Endothelial cell of umbilical vein (primary cell): ENCODE results near the gene OLFML2B. TPM values are rescaled to one million over a fixed set of nuclear protein-coding genes. Genes with fewer than 3 reads are reported as not detected.

Experiments
- BruUV-seq: library from RNA; stranded (reverse); fragments of 400-500 nt; replicated peaks from 2 replicates; lab custom pipeline; 2021; lab: Mats Ljungman, UMichigan
- CTCF ChIA-PET: fragments of 300-600, 350-600 bp; sonication (Branson Sonifier 250); formaldehyde crosslinking; loops from one replicate; lab custom pipeline; 2021; ENCODE audit warnings: antibody characterized with exemption, inconsistent platforms; lab: Charles Lee
- POLR2A ChIA-PET: fragments of 300-600, 350-600 bp; sonication (Branson Sonifier 250); formaldehyde crosslinking; loops from one replicate; lab custom pipeline; 2021; ENCODE audit warnings: antibody characterized with exemption, inconsistent platforms; lab: Charles Lee
- DNase-seq: peaks from one replicate; pipeline ENCODE4 v3.0.0-alpha.2; 2011; ENCODE audit warnings: low read depth, low spot score
- FAIRE-seq: peaks from 2 replicates; lab custom pipeline; 2011; peaks lifted over from hg19 to GRCh38; lab: Jason Lieb, UNC
- H2AFZ ChIP-seq: 2 replicates; pipeline ENCODE4 v1.6.0; 2012; ENCODE audit warnings: low read depth, low read length, control low read depth, inconsistent platforms
- H3K27ac ChIP-seq: 2 replicates; pipeline ENCODE4 v1.5.1; 2011; ENCODE audit warnings: low read depth, mild to moderate bottlenecking, control low read depth, low read length, moderate library complexity; ENCODE audit not compliant: insufficient read depth
- H3K27me3 ChIP-seq, 2 experiments: 2 replicates each; pipeline versions ENCODE4 v1.6.0 to v1.6.1; 2011; ENCODE audit warnings: low read length in 2 of 2, mixed read lengths in 1 of 2; ENCODE audit not compliant: control insufficient read depth in 2 of 2, insufficient read depth in 2 of 2
- H3K36me3 ChIP-seq, 2 experiments: 2 replicates in 1 of 2; 3 replicates in 1 of 2; pipeline ENCODE4 v1.5.1; 2011; ENCODE audit warnings: low read length in 2 of 2, mild to moderate bottlenecking in 1 of 2, moderate library complexity in 1 of 2; ENCODE audit not compliant: control insufficient read depth in 2 of 2, insufficient read depth in 2 of 2; ENCODE audit errors: extremely low read depth in 1 of 2
- H3K4me1 ChIP-seq: 3 replicates; pipeline ENCODE4 v1.5.1; 2011; ENCODE audit warnings: mild to moderate bottlenecking, low read length; ENCODE audit not compliant: control insufficient read depth, insufficient read depth; ENCODE audit errors: extremely low read depth
- H3K4me2 ChIP-seq: 2 replicates; pipeline ENCODE4 v1.6.1; 2011; ENCODE audit warnings: low read length, control low read depth, mixed read lengths; ENCODE audit not compliant: insufficient read depth
- H3K4me3 ChIP-seq, 3 experiments: fragments of 200-600 bp in 1 of 3; sonication (generic), shearing (Covaris generic) in 1 of 3; replicated peaks in 1 of 3; 2 replicates each; pipeline ENCODE4 v1.5.1; 2011 to 2016; ENCODE audit warnings: control low read depth in 3 of 3, low read length in 3 of 3, mild to moderate bottlenecking in 2 of 3, inconsistent platforms in 1 of 3, low read depth in 1 of 3, moderate library complexity in 1 of 3; ENCODE audit not compliant: insufficient read depth in 1 of 3
- H3K79me2 ChIP-seq: 2 replicates; pipeline ENCODE4 v1.6.0; 2012; ENCODE audit warnings: low read length, inconsistent platforms; ENCODE audit not compliant: control insufficient read depth, insufficient read depth
- H3K9ac ChIP-seq: replicated peaks from 2 replicates; pipeline ENCODE3; 2011; ENCODE audit warnings: low read length, control low read depth; ENCODE audit not compliant: insufficient read depth; ENCODE audit errors: extremely low read depth
- H3K9me1 ChIP-seq: replicated peaks from 3 replicates; pipeline ENCODE4 v1.6.0; 2011; ENCODE audit warnings: mild to moderate bottlenecking, low read length; ENCODE audit not compliant: control insufficient read depth, insufficient read depth; ENCODE audit errors: extremely low read depth
- H3K9me3 ChIP-seq: replicated peaks from 2 replicates; pipeline ENCODE4 v1.5.1; 2012; ENCODE audit warnings: low read length, inconsistent platforms; ENCODE audit not compliant: control insufficient read depth, insufficient read depth
- H4K20me1 ChIP-seq: replicated peaks from 2 replicates; pipeline ENCODE3; 2011; ENCODE audit warnings: mild to moderate bottlenecking, low read length; ENCODE audit not compliant: control insufficient read depth, insufficient read depth; ENCODE audit errors: extremely low read depth
- EZH2 ChIP-seq: IDR thresholded peaks from 2 replicates; pipeline ENCODE4 v1.6.1; 2012; ENCODE audit warnings: borderline replicate concordance, low read depth, mild to moderate bottlenecking, moderate library complexity, low read length, inconsistent platforms; ENCODE audit not compliant: severe bottlenecking
- FOS ChIP-seq: IDR thresholded peaks from 2 replicates; pipeline ENCODE4 v1.6.1; 2011; ENCODE audit warnings: mild to moderate bottlenecking, low read length, moderate library complexity, borderline replicate concordance; ENCODE audit not compliant: insufficient read depth
- GATA2 ChIP-seq: IDR thresholded peaks from 2 replicates; pipeline ENCODE4 v1.7.0; 2011; ENCODE audit warnings: low read depth, mild to moderate bottlenecking, moderate library complexity, mixed read lengths, low read length; ENCODE audit not compliant: insufficient read length, insufficient read depth
- JUN ChIP-seq: IDR thresholded peaks from 2 replicates; pipeline ENCODE4 v1.6.1; 2011; ENCODE audit warnings: borderline replicate concordance, low read depth; ENCODE audit not compliant: insufficient read length, insufficient read depth
- MAX ChIP-seq: IDR thresholded peaks from 2 replicates; pipeline ENCODE4 v1.6.1; 2011; ENCODE audit not compliant: insufficient read depth, insufficient read length
- MYC ChIP-seq: IDR thresholded peaks from one replicate; pipeline ENCODE4 v1.6.1; 2011; ENCODE audit warnings: mild to moderate bottlenecking, low read depth, low read length
- POLR2A ChIP-seq: IDR thresholded peaks from 2 replicates; pipeline ENCODE4 v1.6.1; 2012; ENCODE audit warnings: low read depth, mild to moderate bottlenecking, control low read depth, low read length
- POLR2AphosphoS5 ChIP-seq: IDR thresholded peaks from 2 replicates; pipeline ENCODE4 v1.6.1; 2012; ENCODE audit warnings: low read depth, mild to moderate bottlenecking, control low read depth, low read length, moderate library complexity; ENCODE audit not compliant: insufficient read depth
- dilution Hi-C: fragments of 300-500 bp; cut with MboI; formaldehyde crosslinking; loops from one replicate; pipeline ENCODE4 v1.15.0; 2019; ENCODE audit warnings: low sequenced_read_pairs; ENCODE audit not compliant: extremely low pct_ligation_motif_present
- intact Hi-C: fragments of 100-400 bp; cut with micrococcal nuclease; formaldehyde crosslinking; loops from one replicate; pipeline ENCODE4 v1.10.0; 2022
- polyA plus RNA-seq, 4 experiments: library from polyadenylated mRNA; depleted of rRNA in 3 of 4; stranded (reverse) in 3 of 4; unstranded in 1 of 4; fragments of >200 nt; gene quantifications; 2 replicates each; pipeline versions ENCODE4 v1.2.1 to v1.2.3, GENCODE V29; 2011 to 2012; ENCODE audit warnings: missing spikeins in 1 of 4
- total RNA-seq: library from RNA; stranded (reverse); gene quantifications from 2 replicates; pipeline ENCODE4 v1.2.3, GENCODE V29; 2021
- TF ChIP-seq, protein P1 (sequence below), 2 donors: IDR thresholded peaks; 1 replicate in 1 of 2; 2 replicates in 1 of 2; pipeline ENCODE4 v1.5.1; 2011; ENCODE audit warnings: low read length in 2 of 2, mild to moderate bottlenecking in 2 of 2, moderate library complexity in 2 of 2, control low read depth in 1 of 2, inconsistent platforms in 1 of 2, low read depth in 1 of 2; ENCODE audit not compliant: insufficient read depth in 1 of 2; ENCODE audit errors: extremely low read depth in 1 of 2

Gene OLFML2B
- total and polyA plus RNA-seq, 2 donors (not counting 3 experiments of a cell fraction or from before 2014, with no cell fraction given): 0.58 to 0.62 TPM

DNA sequence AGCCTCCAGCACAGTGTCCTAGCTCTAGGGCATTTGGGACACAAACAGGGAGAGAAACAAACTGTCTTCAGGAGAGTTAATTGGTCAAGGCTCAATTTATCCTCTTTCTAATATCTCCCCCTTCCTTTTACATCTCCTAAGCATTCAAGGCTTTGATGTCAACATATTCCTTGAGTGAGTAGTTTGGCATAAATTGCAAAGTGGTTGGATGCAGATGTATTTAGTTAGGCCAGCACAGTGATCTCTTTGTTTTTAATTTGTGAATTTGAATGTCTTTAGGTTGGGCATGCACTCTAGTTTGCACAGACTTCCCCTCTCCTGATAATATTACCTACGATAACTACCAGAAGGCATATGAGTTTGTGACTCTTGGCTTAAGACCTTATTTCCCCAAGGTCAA is 12.5 kb upstream of the OLFML2B start:
- intact Hi-C loops: loop anchor here (10.0 kb wide), 1 partner anchor 271 kb away; the partner anchor contains the start of gene ATF6

More for the DNA sequence above, 12.5 kb upstream of the OLFML2B start:
- no peaks in the 10 kb centered on the region for H3K9me3 ChIP-seq
- no peaks in the 10 kb centered on the region for H3K9me1 ChIP-seq
- TF ChIP-seq FOS (no peak), POLR2AphosphoS5 (no peak), EZH2 (no peak), MYC (no peak), MAX (no peak), GATA2 (no peak), JUN (no peak), POLR2A (no peak)
- TF ChIP-seq, protein P1, sequence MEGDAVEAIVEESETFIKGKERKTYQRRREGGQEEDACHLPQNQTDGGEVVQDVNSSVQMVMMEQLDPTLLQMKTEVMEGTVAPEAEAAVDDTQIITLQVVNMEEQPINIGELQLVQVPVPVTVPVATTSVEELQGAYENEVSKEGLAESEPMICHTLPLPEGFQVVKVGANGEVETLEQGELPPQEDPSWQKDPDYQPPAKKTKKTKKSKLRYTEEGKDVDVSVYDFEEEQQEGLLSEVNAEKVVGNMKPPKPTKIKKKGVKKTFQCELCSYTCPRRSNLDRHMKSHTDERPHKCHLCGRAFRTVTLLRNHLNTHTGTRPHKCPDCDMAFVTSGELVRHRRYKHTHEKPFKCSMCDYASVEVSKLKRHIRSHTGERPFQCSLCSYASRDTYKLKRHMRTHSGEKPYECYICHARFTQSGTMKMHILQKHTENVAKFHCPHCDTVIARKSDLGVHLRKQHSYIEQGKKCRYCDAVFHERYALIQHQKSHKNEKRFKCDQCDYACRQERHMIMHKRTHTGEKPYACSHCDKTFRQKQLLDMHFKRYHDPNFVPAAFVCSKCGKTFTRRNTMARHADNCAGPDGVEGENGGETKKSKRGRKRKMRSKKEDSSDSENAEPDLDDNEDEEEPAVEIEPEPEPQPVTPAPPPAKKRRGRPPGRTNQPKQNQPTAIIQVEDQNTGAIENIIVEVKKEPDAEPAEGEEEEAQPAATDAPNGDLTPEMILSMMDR (IDR thresholded peaks at IDR 0.05; ENCODE audit: extremely low read depth in 1 of 2, insufficient read depth in 1 of 2, low read depth in 1 of 2, low read length in 2 of 2): no peak
- dilution Hi-C loops: no loop called here
- BruUV-seq: no TSS peak
- no peak for FAIRE-seq
- no peaks in the 10 kb centered on the region for H3K79me2 ChIP-seq
- H2AFZ ChIP-seq: no peak overlapping the region
- H3K4me3 ChIP-seq: no peak overlapping the region
- no peak overlapping the region for H3K9ac ChIP-seq
- H3K4me1 ChIP-seq: peaks cover 6% of the 10 kb centered on the region
- H3K36me3 ChIP-seq: no peaks in the 10 kb centered on the region
- H4K20me1 ChIP-seq: no peaks in the 10 kb centered on the region
- H3K4me2 ChIP-seq: no peak overlapping the region
- H3K27me3 ChIP-seq: peaks cover 0 to 13% of the 10 kb centered on the region in 2 experiments
- DNase-seq: no peak
- ChIA-PET POLR2A (no interaction called here), CTCF (interaction anchor here (1.2 to 9.5 kb wide), 12 partner anchors 12 to 353 kb away, joined by 4 to 754 read pairs (median 6); partner anchors contain the start of gene OLFML2B)
- H3K27ac ChIP-seq: no peak overlapping the region
